Activated CD4-positive, alpha-beta T cell treated with anti-CD3 and anti-CD28 coated beads for 36 hours (primary cell): ENCODE results near the gene RAB21. TPM values are rescaled to one million over a fixed set of nuclear protein-coding genes. Genes with fewer than 3 reads are reported as not detected.

Experiments
- ATAC-seq: fragments of 200-7000 bp; cut with Tn5 transposase; one replicate; pipeline ENCODE4 v1.10.0; 2021; ENCODE audit warnings: mild to moderate bottlenecking, moderate library complexity
- CTCF ChIA-PET: fragments of 350-600 bp; sonication (Branson Sonifier 250); formaldehyde crosslinking; loops from one replicate; lab custom pipeline; 2021; ENCODE audit warnings: antibody characterized with exemption; lab: Charles Lee
- POLR2A ChIA-PET: fragments of 350-600 bp; sonication (Branson Sonifier 250); formaldehyde crosslinking; loops from one replicate; lab custom pipeline; 2021; ENCODE audit warnings: antibody characterized with exemption, inconsistent platforms; lab: Charles Lee
- DNase-seq: peaks from one replicate; pipeline ENCODE4 v3.0.0-alpha.2; 2020
- H3K27ac Mint-ChIP-seq: one replicate; pipeline ENCODE4 v1.8.0; 2021; ENCODE audit warnings: mixed read lengths
- H3K27me3 Mint-ChIP-seq: one replicate; pipeline ENCODE4 v1.8.0; 2021; ENCODE audit warnings: mixed read lengths
- H3K36me3 Mint-ChIP-seq: one replicate; pipeline ENCODE4 v1.8.0; 2021; ENCODE audit warnings: low read depth, mixed read lengths
- H3K4me1 Mint-ChIP-seq: one replicate; pipeline ENCODE4 v1.8.0; 2021; ENCODE audit warnings: mixed read lengths
- H3K4me3 Mint-ChIP-seq: one replicate; pipeline ENCODE4 v1.8.0; 2021; ENCODE audit warnings: mild to moderate bottlenecking, moderate library complexity, mixed read lengths
- H3K9me3 Mint-ChIP-seq: one replicate; pipeline ENCODE4 v1.8.0; 2021; ENCODE audit warnings: low read depth, mixed read lengths
- intact Hi-C, 2 experiments: fragments of 100-400 bp; cut with DNase I in 1 of 2; cut with micrococcal nuclease in 1 of 2; formaldehyde crosslinking; loops; one replicate each; pipeline versions ENCODE4 v1.14.2 to v1.15.1; 2022 to 2024; cut with DNase I, micrococcal nuclease
- total RNA-seq, 2 experiments: library from RNA; stranded (reverse); gene quantifications; one replicate each; pipeline ENCODE4 v1.2.3, GENCODE V29; 2021

The RAB21 gene
- total RNA-seq, 2 experiments from 2014 or later = 88.9 to 98.9 TPM

GRCh38 chr12:71846322-71846940 is 91.8 kb downstream of the RAB21 start:
- no peak for DNase-seq
- peak; percentile 50 for ATAC-seq
- H3K4me1 Mint-ChIP-seq = peaks cover 28% of the 10 kb centered on the region
- intact Hi-C loops = loop anchor here (1.0 kb wide), 1 partner anchor 66 kb away; no protein-coding TSS in a partner anchor
- peaks cover 4% of the 10 kb centered on the region for H3K9me3 Mint-ChIP-seq
- peaks cover 27% of the 10 kb centered on the region for H3K36me3 Mint-ChIP-seq
- H3K4me3 Mint-ChIP-seq = no peak overlapping the region
- H3K27me3 Mint-ChIP-seq = no peaks in the 10 kb centered on the region
- CTCF ChIA-PET = interaction anchor here (0.6 to 2.8 kb wide), 12 partner anchors 9 to 99 kb away, joined by 3 to 26 read pairs (median 3); no protein-coding TSS in a partner anchor
- POLR2A ChIA-PET = interaction anchor here (0.7 kb wide), 1 partner anchor 9 kb away, joined by 3 read pairs; no protein-coding TSS in a partner anchor
- H3K27ac Mint-ChIP-seq = no peak overlapping the region

DNA sequence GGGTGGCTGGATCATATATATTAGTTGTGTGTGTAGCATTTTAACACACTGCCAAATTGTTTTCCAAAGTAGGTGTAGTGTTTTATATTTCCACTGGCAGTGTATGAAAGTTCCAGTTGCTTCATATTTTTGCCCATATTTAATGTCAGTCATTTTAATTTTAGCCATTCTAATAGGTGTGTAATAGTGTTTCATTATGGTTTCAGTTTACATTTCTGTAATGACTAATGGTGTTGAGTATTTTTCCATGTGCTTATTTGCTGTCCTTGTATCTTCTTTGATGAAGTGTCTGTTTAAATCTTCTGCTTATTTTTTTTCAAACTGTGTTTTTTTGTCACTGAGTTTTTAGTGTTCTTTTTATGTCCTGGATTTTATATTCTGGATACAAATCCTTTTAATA is 93.5 kb downstream of the RAB21 start:
- intact Hi-C loops = no loop called here
- peak overlapping the region; percentile 78 for H3K27ac Mint-ChIP-seq
- CTCF ChIA-PET = interaction anchor here (0.7 kb wide), 1 partner anchor 490 kb away, joined by 3 read pairs; no protein-coding TSS in a partner anchor
- peaks cover 38% of the 10 kb centered on the region for H3K36me3 Mint-ChIP-seq
- no peak overlapping the region for H3K4me3 Mint-ChIP-seq
- H3K4me1 Mint-ChIP-seq = peaks cover 22% of the 10 kb centered on the region
- H3K27me3 Mint-ChIP-seq = no peaks in the 10 kb centered on the region
- DNase-seq = no peak
- H3K9me3 Mint-ChIP-seq = peaks cover 12% of the 10 kb centered on the region
- peak; percentile 49 for ATAC-seq
- POLR2A ChIA-PET = no interaction called here

- H3K36me3 Mint-ChIP-seq = peaks cover 48% of the 10 kb centered on the region
- DNase-seq (no peak), ATAC-seq (no peak)
- intact Hi-C loops = no loop called here
- POLR2A ChIA-PET = interaction anchor here (1.9 kb wide), 1 partner anchor 9 kb away, joined by 7 read pairs; the partner anchor contains the start of gene TBC1D15
- H3K4me3 Mint-ChIP-seq = no peak overlapping the region
- H3K27ac Mint-ChIP-seq = no peak overlapping the region
- CTCF ChIA-PET = interaction anchor here (1.4 to 1.5 kb wide), 2 partner anchors 16 to 70 kb away, joined by 4 to 7 read pairs; no protein-coding TSS in a partner anchor
- peaks cover 31% of the 10 kb centered on the region for H3K4me1 Mint-ChIP-seq
- H3K9me3 Mint-ChIP-seq = peaks cover 17% of the 10 kb centered on the region
- no peaks in the 10 kb centered on the region for H3K27me3 Mint-ChIP-seq
Observed at GRCh38 chr12:71849109-71849851, 94.6 kb downstream of the RAB21 start.

Other genes starting within 250 kb of the RAB21 start
- 10 to 100 TPM; 57.1 to 71.5 TPM for gene ZFC3H1, start 91.0 kb upstream of the RAB21 start, total RNA-seq
- 10 to 100 TPM in 1 of 2 experiments, 1 to 10 TPM in 1; 8.7 to 11.8 TPM for gene THAP2, start 90.6 kb upstream of the RAB21 start, total RNA-seq
- 10 to 100 TPM in 1 of 2 experiments, 1 to 10 TPM in 1; 6.1 to 12.9 TPM for gene TMEM19, start 68.8 kb upstream of the RAB21 start, total RNA-seq
- gene TBC1D15, start 84.9 kb downstream of the RAB21 start, total RNA-seq = 10 to 100 TPM; 50.3 to 59.1 TPM
- gene TPH2, start 184.0 kb downstream of the RAB21 start, total RNA-seq = not detected